ENCODE measurements around the gene MAML2.

GRCh38 chr11:96191752-96192151, 151.2 kb downstream of the MAML2 start:
- TF ChIP-seq RXRA (IDR thresholded peaks at IDR 0.05) (no peak), REST (IDR thresholded peaks at IDR 0.05) (no peak), CTCF (IDR thresholded peaks at IDR 0.05; ENCODE audit: low read depth, low read length, missing input control) (no peak), RAD21 (IDR thresholded peaks at IDR 0.05) (no peak), ATF3 (IDR thresholded peaks at IDR 0.05) (no peak), GABPA (IDR thresholded peaks at IDR 0.05 in 1 of 2, conservative IDR thresholded peaks at IDR 0.05 in 1 of 2) (no peak), TAF1 (conservative IDR thresholded peaks at IDR 0.05) (no peak), SP1 (IDR thresholded peaks at IDR 0.05) (no peak), MAX (IDR thresholded peaks at IDR 0.05) (no peak), JUND (IDR thresholded peaks at IDR 0.05) (no peak)

Measured in liver (tissue), 3 donors.